HG03108 (cell line): ENCODE results near the gene LUC7L.
"Not testable (repeated sequence)": the region's sequence is repeated elsewhere in the genome, so short reads cannot be mapped to it uniquely, and the experiment has no call there.

Source experiments
- ATAC-seq: cut with Tn5 transposase; IDR thresholded peaks from one replicate; pipeline ENCODE4 v1.9.1; 2021; ENCODE audit warnings: moderate library complexity; ENCODE audit not compliant: unreplicated experiment

The LUC7L gene

DNA sequence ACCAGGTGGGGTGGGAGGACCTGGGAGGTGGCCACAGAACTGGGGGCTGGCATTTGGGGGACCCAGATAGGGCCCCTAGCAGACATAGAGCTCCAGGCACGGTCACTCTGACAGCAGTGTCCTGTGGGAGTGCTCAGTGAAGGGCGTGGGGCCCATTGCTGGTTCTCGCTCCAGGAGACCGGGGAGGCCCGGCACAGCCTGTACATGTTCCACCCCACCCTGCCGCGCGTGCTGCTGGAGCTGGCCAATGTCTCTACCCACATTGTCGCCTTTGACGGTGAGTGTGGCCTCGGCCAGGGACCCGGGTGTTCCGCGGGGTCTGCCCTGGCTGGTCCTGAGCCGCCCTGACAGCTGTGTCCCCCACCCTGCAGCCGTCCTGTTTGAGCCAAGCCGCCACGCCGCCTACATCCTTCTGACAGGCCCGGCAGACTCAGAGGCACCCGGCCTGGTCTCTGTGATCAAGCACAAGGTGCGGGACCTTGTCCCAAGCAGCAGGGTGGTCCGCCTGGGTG is 35.2 kb upstream of the LUC7L start:
- no peak for ATAC-seq

DNA sequence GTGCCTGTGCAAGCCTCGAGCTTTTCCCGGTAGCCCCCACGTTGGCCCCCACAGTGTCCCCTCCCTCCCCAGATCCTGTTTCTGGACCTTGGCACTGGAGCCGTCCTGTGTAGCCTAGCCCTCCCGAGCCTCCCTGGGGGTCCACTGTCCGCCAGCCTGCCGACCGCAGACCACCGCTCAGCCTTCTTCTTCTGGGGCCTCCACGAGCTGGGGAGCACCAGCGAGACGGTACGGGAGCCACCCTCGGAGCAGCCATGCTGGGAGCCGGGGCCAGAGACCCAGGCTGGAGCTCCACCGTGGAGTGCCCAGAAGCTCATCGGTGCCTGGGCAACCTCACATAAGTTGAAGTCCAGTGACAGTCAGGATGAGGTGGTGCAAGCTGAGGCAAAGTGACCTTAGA is 34.7 kb upstream of the LUC7L start:
- no peak for ATAC-seq

DNA sequence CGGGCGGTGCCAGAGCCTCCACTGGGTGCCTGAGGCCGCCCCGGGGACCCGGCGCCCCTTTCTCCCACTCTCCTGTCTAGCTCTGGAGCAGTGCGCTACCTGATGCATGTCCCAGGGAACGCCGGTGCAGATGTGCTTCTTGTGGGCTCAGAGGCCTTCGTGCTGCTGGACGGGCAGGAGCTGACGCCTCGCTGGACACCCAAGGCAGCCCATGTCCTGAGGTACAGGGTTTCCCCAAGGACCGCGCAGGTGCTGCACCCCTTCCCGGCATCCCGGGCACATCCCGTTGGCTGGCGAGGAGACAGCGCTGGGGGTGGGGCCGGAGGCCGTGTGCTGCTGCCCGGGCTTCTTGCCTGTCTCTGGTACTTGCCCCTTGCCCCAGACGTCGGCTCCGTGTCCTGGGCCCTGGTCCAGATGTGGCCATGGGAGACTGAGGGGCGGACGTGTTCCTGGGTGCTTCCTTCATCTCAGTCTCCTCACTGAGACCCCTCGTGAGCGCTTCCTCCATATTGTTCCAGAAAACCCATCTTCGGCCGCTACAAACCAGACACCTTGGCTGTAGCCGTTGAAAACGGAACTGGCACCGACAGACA is 34.0 kb upstream of the LUC7L start:
- no peak for ATAC-seq

DNA sequence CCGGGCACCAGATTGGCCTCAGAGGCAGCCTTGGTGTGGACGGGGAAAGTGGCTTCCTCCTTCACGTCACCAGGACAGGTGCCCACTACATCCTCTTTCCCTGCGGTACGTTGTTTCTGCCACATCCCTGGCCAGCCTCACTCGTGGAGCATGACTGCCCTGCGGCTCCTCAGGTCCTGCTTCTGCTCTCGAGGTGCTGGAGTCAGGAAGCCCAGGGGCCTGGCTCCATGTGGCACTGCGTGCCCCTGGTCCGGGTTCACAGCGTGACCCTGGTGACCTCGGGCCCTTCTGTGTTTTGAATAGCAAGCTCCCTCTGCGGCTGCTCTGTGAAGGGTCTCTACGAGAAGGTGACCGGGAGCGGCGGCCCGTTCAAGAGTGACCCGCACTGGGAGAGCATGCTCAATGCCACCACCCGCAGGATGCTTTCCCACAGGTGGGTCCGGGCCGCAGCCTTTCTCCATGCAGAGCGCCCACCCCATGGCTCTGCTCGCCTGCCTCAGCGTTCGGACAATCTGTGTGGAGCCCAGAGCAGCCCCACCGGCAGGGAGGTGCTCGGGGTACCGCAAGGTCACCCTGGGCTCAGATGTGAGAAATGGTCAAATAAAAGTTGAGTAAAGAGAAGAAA is 33.0 kb upstream of the LUC7L start:
- no peak for ATAC-seq

DNA sequence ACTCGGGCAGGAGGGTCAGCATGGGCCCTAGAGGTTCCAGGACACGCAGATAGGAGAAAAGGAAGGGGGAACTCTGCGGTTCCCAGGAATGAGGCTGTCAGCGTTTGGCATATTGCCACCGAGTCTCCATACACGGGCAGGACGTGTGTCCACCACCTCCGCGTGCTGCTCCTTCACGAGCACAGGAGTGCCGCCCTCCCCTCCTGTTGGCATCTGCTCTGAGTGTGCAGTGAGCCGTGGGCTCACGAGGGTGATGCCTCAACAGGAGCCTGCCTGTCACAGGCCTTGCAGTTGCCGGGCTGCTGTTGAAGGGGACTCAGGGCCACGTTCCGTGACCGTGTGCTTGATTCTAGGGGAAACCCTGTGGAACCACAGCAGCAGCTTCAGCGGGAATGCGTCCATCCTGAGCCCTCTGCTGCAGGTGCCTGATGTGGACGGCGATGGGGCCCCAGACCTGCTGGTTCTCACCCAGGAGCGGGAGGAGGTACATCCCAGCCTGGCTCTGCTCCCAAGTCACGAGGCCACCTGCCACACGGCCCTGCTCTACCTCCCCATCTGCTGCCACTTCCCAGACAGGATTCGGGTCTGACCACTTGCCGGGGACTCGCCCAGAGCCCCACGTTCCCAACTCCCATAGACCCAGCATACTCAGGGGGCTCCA is 31.9 kb upstream of the LUC7L start:
- ATAC-seq = no peak

DNA sequence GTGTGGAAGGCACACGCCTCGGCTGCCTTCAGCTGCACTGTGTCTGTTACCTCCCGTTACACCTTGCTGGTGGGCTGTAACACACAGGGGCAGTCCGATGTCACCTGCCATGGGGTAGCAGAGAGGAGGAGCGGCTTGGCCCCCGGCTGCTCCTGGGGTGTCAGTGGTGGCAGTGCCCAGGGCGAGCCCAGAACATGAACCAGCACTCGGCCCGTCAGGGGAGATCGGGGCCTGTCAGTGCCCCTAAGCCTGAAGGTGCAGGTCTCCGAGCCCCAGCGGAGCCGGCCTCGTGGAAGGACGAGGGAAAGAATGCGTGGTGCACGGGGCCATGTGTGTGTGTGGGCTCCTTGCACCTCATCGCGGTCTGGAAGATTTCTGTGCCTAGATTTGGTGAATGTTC is 31.1 kb upstream of the LUC7L start:
- no peak for ATAC-seq

DNA sequence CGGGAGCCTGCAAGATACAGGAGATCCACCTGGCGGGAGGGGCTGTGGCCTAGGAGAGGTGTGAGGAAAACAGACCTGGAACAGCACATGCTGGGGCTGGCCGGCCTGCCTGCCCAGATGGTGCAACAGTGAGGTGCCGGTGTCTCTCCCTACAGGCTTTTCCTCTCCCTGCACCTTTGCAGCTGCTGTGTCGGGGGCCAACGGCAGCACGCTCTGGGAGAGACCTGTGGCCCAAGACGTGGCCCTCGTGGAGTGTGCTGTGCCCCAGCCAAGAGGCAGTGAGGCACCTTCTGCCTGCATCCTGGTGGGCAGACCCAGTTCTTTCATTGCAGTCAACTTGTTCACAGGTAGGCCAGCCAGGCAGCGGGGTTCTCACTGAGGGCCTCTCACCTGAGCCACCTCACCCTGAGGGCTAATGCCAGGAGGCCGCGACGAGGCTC is 30.6 kb upstream of the LUC7L start:
- no peak for ATAC-seq

DNA sequence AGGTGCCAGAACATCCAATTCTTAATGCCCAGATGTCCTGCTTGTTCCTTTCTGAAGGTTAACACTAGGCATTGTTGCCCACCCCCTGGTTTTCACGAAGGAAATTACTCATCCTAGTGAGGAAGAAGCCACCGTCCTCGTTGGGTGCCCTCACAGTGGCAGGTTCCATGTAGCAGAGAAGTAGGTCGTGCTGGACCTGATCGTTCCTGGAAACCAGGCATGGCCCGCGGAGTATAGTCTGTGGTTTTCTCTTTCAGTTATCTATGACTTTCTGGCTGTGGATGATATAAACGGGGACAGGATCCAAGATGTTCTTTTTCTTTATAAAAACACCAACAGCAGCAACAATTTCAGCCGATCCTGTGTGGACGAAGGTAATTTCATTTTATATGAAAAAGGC is 30.0 kb upstream of the LUC7L start:
- no peak for ATAC-seq

DNA sequence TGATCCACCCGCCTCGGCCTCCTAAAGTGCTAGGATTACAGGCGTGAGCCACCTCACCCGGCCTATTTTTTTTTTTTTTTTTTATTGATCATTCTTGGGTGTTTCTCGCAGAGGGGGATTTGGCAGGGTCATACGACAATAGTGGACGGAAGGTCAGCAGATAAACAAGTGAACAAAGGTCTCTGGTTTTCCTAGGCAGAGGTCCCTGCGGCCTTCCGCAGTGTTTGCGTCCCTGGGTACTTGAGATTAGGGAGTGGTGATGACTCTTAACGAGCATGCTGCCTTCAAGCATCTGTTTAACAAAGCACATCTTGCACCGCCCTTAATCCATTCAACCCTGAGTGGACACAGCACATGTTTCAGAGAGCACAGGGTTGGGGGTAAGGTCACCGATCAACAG is 28.8 kb upstream of the LUC7L start:
- not testable (repeated sequence) for ATAC-seq

DNA sequence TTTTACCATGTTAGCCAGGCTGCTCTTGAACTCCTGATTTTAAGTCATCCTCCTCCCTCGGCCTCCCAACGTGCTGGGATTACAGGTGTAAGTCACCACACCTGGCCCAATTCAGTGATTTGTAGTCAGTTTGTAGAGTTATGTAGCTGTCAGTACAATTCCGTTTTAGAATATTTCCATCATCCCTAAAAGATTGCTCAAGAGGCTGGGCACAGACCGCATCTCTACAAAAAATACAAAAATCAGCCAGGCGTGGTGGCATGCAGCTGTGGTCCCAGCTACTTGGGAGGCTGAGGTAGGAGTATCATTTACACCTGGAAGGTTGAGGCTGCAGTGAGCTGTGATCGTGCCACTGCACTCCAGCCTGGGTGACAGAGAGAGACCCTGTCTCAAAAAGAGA is 25.9 kb upstream of the LUC7L start:
- no peak for ATAC-seq

DNA sequence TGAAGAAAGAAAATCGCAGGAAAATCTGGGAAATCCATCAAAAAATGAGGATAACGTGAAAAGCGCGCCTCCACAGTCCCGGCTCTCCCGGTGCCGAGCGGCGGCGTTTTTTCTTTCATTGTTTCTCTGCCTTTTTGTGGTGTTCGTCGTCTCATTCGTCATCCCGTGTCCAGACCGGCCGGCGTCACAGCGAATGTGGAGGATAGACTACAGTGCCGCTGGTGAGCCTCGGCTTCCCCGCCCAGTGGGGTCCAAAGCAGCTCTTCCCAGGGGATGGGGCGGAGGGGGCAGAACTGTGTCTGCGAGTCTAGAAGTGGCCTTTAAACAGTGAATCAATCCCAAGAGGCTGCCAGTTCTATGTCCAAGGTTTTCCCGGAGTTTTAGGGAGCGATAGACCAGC is 25.2 kb upstream of the LUC7L start:
- ATAC-seq = no peak

DNA sequence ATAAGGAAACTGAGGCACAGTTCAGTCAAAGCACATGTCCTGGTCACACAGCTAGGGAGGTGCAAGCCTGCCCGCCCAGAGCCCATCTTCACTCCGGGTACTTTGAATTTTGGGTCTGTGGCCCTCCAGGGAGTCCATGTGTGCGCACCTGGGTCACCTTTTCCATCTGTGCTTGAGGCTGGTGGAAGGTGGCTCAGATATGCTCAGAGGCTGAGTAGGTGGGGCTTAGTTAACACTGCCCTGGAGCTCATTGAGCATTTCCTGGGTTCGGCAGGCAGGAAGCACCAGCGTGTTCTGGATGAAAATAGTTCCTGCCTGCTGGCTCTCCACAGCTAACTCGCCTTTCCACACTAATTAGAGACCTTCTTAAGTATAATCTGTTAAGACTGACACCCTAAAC is 24.6 kb upstream of the LUC7L start:
- no peak for ATAC-seq

DNA sequence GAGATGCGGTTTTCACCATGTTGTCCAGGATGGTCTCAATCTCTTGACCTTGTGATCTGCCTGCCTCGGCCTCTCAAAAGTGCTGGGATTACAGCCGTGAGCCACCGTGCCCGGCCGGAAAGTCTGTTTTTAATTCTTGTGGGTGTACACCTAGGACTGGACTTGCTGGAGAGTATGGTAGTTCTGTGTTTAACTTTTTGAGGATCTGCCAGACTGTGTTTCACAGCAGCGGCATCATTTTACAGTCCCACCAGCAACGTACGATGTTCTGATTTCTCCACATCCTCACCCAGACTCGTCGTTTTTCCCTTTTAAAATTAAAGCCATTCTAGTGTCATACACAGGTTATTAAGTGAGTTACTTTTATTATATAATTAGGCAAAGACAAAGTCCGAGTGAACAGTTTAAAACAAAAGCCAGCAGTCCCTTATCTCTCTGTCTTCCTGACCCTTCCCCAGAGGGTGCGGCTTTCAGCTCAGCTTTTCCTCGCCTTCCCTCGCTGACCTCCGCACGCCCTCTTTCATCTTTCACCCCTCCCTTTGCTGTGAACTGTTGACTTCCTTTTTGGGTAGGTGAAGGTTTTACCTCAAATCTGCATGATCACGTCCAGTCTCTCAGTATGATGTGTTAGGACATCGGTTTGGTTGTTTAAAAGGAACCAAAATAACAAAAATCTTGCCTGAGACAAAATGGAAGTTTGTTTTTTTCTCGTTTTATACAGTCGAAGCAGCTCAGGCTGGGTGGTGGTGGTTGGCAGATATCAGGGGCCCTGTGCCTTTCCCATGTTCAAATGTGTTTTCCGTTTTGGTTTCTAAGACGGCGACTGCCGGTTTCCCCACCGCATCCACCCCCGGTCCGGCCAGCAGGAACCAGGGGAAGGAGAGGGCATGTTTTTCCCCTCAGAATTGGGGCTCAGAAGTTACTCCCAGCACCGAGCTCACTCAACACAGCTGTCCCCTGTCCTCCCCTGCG is 23.4 kb upstream of the LUC7L start:
- peak; percentile 56 for ATAC-seq

DNA sequence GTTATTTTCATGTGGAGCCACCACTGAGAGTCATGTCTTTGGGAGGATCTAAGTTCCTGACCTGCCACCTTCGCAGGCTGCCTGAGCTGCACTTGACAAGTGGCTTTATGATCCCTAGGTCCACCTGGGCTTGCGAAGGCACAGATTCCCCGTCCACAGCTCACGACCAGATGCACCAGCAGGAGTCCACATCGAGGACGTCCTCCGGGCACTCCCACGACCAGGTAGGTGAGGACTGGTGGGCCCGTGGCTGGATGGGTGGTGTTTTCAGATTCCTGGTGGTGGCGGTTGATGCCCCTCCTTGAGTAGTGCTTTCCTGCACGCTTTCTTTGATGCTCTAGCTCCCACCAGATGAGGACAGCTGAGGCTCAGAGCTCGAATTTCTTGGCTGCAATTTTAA is 20.2 kb upstream of the LUC7L start:
- ATAC-seq = no peak

DNA sequence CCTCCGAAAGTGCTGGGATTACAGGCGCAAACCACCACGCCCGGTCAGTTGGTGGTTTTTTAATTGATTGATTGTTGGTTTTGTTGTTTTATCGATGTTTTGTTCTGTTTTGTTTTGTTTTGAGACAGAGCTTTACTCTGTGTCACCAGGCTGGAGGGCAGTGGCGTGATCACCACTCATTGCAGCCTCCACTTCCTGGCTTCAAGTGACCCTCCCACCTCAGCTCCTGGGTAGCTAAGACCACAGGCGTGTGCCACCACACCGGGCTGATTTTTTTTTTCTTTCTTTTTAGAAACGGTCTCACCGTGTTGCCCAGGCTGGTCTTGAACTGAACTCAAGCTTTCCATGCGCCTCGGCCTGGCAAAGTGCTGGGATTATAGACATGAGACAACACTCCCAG is 17.8 kb upstream of the LUC7L start:
- ATAC-seq = no peak

DNA sequence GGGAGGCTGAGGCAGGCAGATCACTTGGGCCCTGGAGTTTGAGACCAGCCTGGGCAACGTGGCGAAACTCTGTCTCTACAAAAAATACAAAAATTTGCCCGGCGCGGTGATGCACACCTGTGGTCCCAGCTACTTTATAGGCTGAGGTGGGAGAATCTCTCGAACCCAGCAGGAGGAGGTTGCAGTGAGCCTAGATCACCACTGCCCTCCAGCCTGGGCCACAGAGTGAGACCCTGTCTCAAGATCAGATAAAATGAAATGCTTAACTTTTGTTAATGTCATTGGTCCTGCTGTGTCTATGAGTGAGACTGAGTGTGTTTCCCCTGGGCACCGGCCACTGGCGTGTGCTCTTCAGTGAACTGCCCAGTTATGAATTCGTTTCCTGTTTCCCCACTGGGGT is 15.9 kb upstream of the LUC7L start:
- no peak for ATAC-seq

DNA sequence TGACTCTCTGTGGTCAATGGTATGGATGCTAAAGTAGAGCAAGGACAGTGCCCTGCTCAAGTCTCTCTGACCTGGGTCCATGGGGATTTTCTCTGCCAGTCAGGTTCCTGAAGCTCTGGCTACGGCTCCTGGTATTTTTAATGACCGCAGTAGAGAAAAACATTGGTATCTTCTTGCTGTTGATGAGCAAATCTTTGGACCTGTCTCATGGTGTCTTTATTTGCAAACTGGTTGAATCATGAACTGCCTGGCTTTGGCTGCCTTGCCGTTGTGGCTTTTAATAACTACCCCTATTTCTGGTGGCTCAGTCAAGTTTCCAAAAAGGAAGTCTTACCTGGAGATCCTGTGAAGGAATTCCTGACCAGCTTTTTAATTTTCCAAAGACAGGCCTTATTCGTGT is 14.1 kb upstream of the LUC7L start:
- no peak for ATAC-seq

DNA sequence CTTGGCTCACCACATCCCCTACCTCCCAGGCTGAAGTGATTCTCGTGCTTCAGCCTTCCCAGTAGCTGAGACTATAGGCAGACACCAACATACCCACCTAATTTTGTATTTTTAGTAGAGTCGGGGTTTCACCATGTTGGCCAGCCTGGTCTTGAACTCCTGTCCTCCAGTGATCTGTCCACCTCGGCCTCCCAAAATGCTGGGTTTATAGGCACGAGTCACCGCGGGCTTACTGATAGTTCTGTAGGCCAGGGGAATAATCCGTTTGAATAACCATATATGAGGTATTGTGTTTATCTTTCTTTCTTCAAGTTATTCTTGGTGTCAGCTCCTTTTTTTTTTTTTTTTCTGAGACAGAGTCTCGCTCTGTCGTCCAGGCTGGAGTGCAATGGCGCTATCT is 13.0 kb upstream of the LUC7L start:
- ATAC-seq = no peak

DNA sequence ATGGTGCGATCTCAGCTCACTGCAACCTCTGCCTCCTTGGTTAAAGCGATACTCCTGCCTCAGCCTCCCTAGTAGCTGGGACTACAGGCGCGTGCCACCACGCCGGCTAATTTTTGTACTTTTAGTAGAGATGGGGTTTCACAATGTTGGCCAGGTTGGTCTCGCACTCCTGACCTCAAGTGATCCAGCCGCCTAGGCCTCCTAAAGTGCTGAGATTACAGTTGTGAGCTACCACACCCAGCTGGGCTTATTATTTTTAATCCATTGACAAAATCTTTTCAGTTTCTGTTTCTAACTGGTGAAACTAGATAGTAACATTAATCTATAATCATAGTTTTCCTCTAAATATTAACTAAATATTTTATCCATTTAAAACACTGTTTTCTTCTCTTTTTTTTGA is 11.3 kb upstream of the LUC7L start:
- no peak for ATAC-seq

DNA sequence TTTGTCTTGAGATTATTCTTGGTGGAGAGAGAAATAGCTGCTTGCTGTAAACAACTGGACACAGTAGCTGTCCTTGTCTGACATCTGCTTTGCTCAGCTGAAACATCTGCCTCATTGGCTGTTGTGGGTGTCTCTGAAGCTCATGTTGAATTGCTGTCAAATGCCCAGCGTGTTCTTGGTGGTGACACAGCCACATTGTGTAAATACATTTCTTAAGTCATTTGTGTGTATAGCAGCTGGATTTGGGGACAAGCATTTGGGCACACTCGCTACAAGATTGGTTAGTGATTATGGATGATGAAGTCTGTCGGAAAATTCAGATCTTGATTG is 10.7 kb upstream of the LUC7L start:
- ATAC-seq = no peak

DNA sequence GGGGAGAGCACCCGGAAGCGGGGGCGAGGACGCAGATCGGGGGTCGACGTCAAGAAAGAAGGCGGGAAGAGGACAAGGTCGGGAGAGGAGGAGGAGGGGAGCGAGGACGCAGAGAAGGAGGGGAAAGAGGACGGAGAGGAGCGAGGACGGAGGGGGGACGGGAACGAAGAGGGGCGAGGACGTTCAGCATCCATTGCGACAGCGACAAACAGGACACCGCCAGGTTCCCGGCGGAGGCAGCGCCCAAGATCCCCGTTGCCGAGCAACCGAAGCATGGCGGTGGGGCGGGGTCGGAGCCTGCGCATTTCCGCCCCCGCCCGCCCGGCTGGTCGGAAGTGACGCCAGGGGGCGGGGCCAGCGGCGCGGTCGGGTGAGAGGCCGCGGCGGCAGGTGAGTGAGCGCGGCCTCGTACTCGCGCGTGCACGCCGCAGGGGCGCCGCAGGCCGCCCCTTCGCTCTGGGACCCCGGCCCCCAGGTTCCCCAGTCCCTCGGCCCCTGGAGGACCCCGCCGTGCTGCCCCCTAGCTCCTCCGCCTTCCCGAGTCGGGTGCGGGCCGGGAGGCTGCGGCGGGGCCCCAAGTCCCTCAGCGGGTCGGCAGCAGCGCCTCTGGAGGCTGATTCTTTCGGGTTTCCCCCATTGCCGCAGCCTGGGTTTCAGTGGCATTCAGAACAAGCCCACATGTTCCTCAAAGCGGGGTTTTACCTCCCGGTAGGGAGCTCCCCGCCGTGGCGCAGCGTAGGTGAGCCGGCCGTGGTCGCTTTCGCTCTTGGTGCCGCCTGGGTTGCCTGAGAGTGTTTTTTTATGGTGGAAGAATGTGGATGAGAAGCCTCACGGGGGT is 5.4 kb upstream of the LUC7L start, which contains the start of gene FAM234A:
TSS of gene FAM234A (plus strand) at position 354 of the 838 bp plus-strand sequence. CDS start 19,593 bp downstream, outside the sequence.
- peak; percentile 86 for ATAC-seq
